CD14-positive monocyte (primary cell): ENCODE data around the gene HERC2. TPM values are rescaled to one million over a fixed set of nuclear protein-coding genes. Genes with fewer than 3 reads are reported as not detected.
"Not testable (repeated sequence)": the region's sequence is repeated elsewhere in the genome, so short reads cannot be mapped to it uniquely, and the experiment has no call there.

ENCODE experiments used
- DNase-seq, 3 donors: peaks; one replicate each; pipeline ENCODE4 v3.0.0-alpha.2; 2011 to 2022
- H2AFZ ChIP-seq: 2 replicates; pipeline ENCODE4 v1.6.0; 2012; ENCODE audit warnings: mild to moderate bottlenecking, low read depth, low read length, inconsistent platforms; ENCODE audit not compliant: insufficient read depth, poor library complexity, severe bottlenecking
- H3K27ac ChIP-seq, 2 donors: 1 replicate in 1 of 2; 2 replicates in 1 of 2; pipeline ENCODE4 v1.5.1; 2012 to 2013; ENCODE audit warnings: low read length in 2 of 2, control low read depth in 1 of 2, inconsistent platforms in 1 of 2, low read depth in 1 of 2, mild to moderate bottlenecking in 1 of 2
- H3K27me3 ChIP-seq, 2 donors: one replicate each; pipeline versions ENCODE4 v1.6.0 to v1.6.1; 2011 to 2013; ENCODE audit warnings: low read length in 2 of 2; ENCODE audit not compliant: control insufficient read depth in 2 of 2, insufficient read depth in 2 of 2
- H3K36me3 ChIP-seq, 2 donors: replicated peaks in 1 of 2; 1 replicate in 1 of 2; 2 replicates in 1 of 2; pipeline versions ENCODE4 v1.5.1 to v1.6.1; 2012 to 2013; ENCODE audit warnings: low read length in 2 of 2, control low read depth in 1 of 2, inconsistent platforms in 1 of 2, mild to moderate bottlenecking in 1 of 2; ENCODE audit not compliant: insufficient read depth in 2 of 2, control insufficient read depth in 1 of 2
- H3K4me1 ChIP-seq, 2 donors: 1 replicate in 1 of 2; 2 replicates in 1 of 2; pipeline versions ENCODE4 v1.5.1 to v1.6.1; 2012 to 2013; ENCODE audit warnings: low read length in 2 of 2, control low read depth in 1 of 2, inconsistent platforms in 1 of 2, mild to moderate bottlenecking in 1 of 2, moderate library complexity in 1 of 2; ENCODE audit not compliant: insufficient read depth in 2 of 2, control insufficient read depth in 1 of 2
- H3K4me2 ChIP-seq: replicated peaks from 2 replicates; pipeline ENCODE3; 2012; ENCODE audit warnings: low read length, moderate library complexity, mild to moderate bottlenecking; ENCODE audit not compliant: poor library complexity, severe bottlenecking; ENCODE audit errors: extremely low read depth
- H3K4me3 ChIP-seq, 3 experiments: fragments of 200-600 bp in 1 of 3; sonication (generic) in 1 of 3; replicated peaks in 1 of 3; 1 replicate in 2 of 3; 2 replicates in 1 of 3; pipeline ENCODE4 v1.5.1; 2011 to 2013; ENCODE audit warnings: low read length in 3 of 3, mild to moderate bottlenecking in 3 of 3, control low read depth in 2 of 3, low read depth in 2 of 3, inconsistent platforms in 1 of 3, moderate library complexity in 1 of 3
- H3K79me2 ChIP-seq: 2 replicates; pipeline ENCODE4 v1.6.0; 2012; ENCODE audit warnings: mild to moderate bottlenecking, control low read depth, inconsistent platforms, low read length, moderate library complexity; ENCODE audit not compliant: insufficient read depth
- H3K9ac ChIP-seq: 2 replicates; pipeline ENCODE4 v1.6.0; 2017; ENCODE audit warnings: low read length, mild to moderate bottlenecking; ENCODE audit not compliant: insufficient read depth, poor library complexity, severe bottlenecking
- H3K9me3 ChIP-seq, 2 donors: replicated peaks in 1 of 2; 1 replicate in 1 of 2; 2 replicates in 1 of 2; pipeline versions ENCODE4 v1.5.1 to v1.6.1; 2012 to 2013; ENCODE audit warnings: low read length in 2 of 2, control low read depth in 1 of 2; ENCODE audit not compliant: control insufficient read depth in 1 of 2, insufficient read depth in 1 of 2
- H4K20me1 ChIP-seq: 2 replicates; pipeline ENCODE4 v1.6.0; 2012; ENCODE audit warnings: mild to moderate bottlenecking, low read length, control low read depth, moderate library complexity; ENCODE audit not compliant: insufficient read depth
- H3K27ac Mint-ChIP-seq, 7 donors: one replicate each; pipeline ENCODE4 v1.8.0; 2020; ENCODE audit warnings: mild to moderate bottlenecking in 7 of 7, mixed read lengths in 7 of 7, moderate library complexity in 6 of 7, inconsistent platforms in 2 of 7
- H3K27me3 Mint-ChIP-seq, 3 donors: one replicate each; pipeline ENCODE4 v1.8.0; 2021 to 2022; ENCODE audit warnings: low read depth in 3 of 3, mild to moderate bottlenecking in 3 of 3, mixed read lengths in 3 of 3, moderate library complexity in 3 of 3, inconsistent platforms in 1 of 3
- H3K36me3 Mint-ChIP-seq, 2 donors: one replicate each; pipeline ENCODE4 v1.8.0; 2020; ENCODE audit warnings: mixed read lengths in 2 of 2, inconsistent platforms in 1 of 2, mild to moderate bottlenecking in 1 of 2
- H3K4me1 Mint-ChIP-seq: one replicate; pipeline ENCODE4 v1.8.0; 2020; ENCODE audit warnings: mild to moderate bottlenecking, mixed read lengths
- H3K4me3 Mint-ChIP-seq, 2 donors: one replicate each; pipeline ENCODE4 v1.8.0; 2020; ENCODE audit warnings: mild to moderate bottlenecking in 2 of 2, mixed read lengths in 2 of 2, moderate library complexity in 1 of 2
- H3K9me3 Mint-ChIP-seq, 7 donors: one replicate each; pipeline ENCODE4 v1.8.0; 2020 to 2022; ENCODE audit warnings: mixed read lengths in 7 of 7, mild to moderate bottlenecking in 6 of 7, moderate library complexity in 6 of 7, inconsistent platforms in 2 of 7
- CTCF ChIP-seq: fragments of 200-600 bp; IDR thresholded peaks from one replicate; pipeline ENCODE4 v1.8.0; 2022; ENCODE audit warnings: antibody characterized with exemption, mild to moderate bottlenecking
- WGBS: methylation state at CpG from one replicate; pipeline ENCODE4 v1.1.5; 2013; ENCODE audit warnings: missing lambda C conversion rate; ENCODE audit not compliant: insufficient coverage; 5-methylcytosine and 5-hydroxymethylcytosine counted together
- intact Hi-C, 2 donors: fragments of 100-400 bp; cut with micrococcal nuclease; formaldehyde crosslinking; loops; one replicate each; pipeline versions ENCODE4 v1.15.0 to v1.15.1; 2023
- polyA plus RNA-seq, 3 donors: library from polyadenylated mRNA; depleted of rRNA in 1 of 3; unstranded in 2 of 3; stranded (reverse) in 1 of 3; fragments of 300-500 nt in 2 of 3; fragments of >200 nt in 1 of 3; fragmentation: Illumina TruSeq in 2 of 3; gene quantifications; 1 replicate in 2 of 3; 2 replicates in 1 of 3; pipeline ENCODE4 v1.2.3, GENCODE V29; 2012 to 2021

Gene HERC2
- polyA plus RNA-seq, 3 donors, result 3.1 to 9.0 (median 4.7) TPM

- H3K4me1 Mint-ChIP-seq, result peaks cover 8% of the 10 kb centered on the region
- Histone ChIP-seq H3K27me3 (no peaks in the 10 kb centered on the region), H3K9ac (no peak overlapping the region), H3K4me1 (no peaks in the 10 kb centered on the region), H3K79me2 (no peaks in the 10 kb centered on the region), H3K9me3 (peaks cover 0 to 3% of the 10 kb centered on the region in 2 donors), H3K4me3 (no peak overlapping the region), H4K20me1 (no peaks in the 10 kb centered on the region), H3K36me3 (peaks cover 9 to 15% of the 10 kb centered on the region in 2 donors), H2AFZ (no peak overlapping the region), H3K27ac (no peak overlapping the region), H3K4me2 (no peak overlapping the region)
- H3K27ac Mint-ChIP-seq, result no peak overlapping the region
- DNase-seq, result no peak
- H3K27me3 Mint-ChIP-seq, result peaks cover 0 to 1% (median 0%) of the 10 kb centered on the region in 3 donors
- 97% methylated on average over 4 of the region's 10 CpGs for WGBS
- no peak for TF ChIP-seq CTCF
- H3K9me3 Mint-ChIP-seq, result peaks cover 6 to 18% (median 11%) of the 10 kb centered on the region in 7 donors
- peaks cover 43 to 46% of the 10 kb centered on the region in 2 donors for H3K36me3 Mint-ChIP-seq
- no peak overlapping the region for H3K4me3 Mint-ChIP-seq
- intact Hi-C loops, result no loop called here
Measured at GRCh38 chr15:28289694-28290463, 32.1 kb downstream of the HERC2 start.

- H3K9me3 ChIP-seq, H3K4me2 ChIP-seq, H3K4me3 ChIP-seq, H3K4me1 ChIP-seq, H3K27me3 ChIP-seq, intact Hi-C loops, DNase-seq, H3K9ac ChIP-seq, H3K27me3 Mint-ChIP-seq, H4K20me1 ChIP-seq, H3K79me2 ChIP-seq, H2AFZ ChIP-seq, H3K4me3 Mint-ChIP-seq, H3K27ac ChIP-seq: not testable (repeated sequence)
- WGBS, result 0% methylated on average over 1 of the region's 7 CpGs
- peaks cover 6 to 18% (median 11%) of the 10 kb centered on the region in 7 donors for H3K9me3 Mint-ChIP-seq
- peak overlapping the region in 2 of 7 donors; percentile 2 to 36 for H3K27ac Mint-ChIP-seq
- H3K4me1 Mint-ChIP-seq, result peaks cover 10% of the 10 kb centered on the region
- H3K36me3 ChIP-seq, result peaks cover 9 to 15% of the 10 kb centered on the region in 2 donors
- peaks cover 48 to 50% of the 10 kb centered on the region in 2 donors for H3K36me3 Mint-ChIP-seq
Measured at GRCh38 chr15:28288830-28289693, 32.9 kb downstream of the HERC2 start.

- H3K27me3 Mint-ChIP-seq, intact Hi-C loops, H4K20me1 ChIP-seq, H3K79me2 ChIP-seq, H3K4me3 ChIP-seq, H3K4me1 ChIP-seq, H3K9ac ChIP-seq, H3K4me2 ChIP-seq, H3K4me3 Mint-ChIP-seq, DNase-seq, H3K27ac ChIP-seq, H2AFZ ChIP-seq, H3K9me3 ChIP-seq, H3K27me3 ChIP-seq: not testable (repeated sequence)
- Mint-ChIP-seq H3K9me3 (peaks cover 9 to 14% (median 12%) of the 10 kb centered on the region in 7 donors), H3K4me1 (peaks cover 12% of the 10 kb centered on the region), H3K27ac (peak overlapping the region in 1 of 7 donors; percentile 43), H3K36me3 (peaks cover 46 to 48% of the 10 kb centered on the region in 2 donors)
- WGBS, result no CpG with 5 or more reads among the region's 8 CpGs
- H3K36me3 ChIP-seq, result peaks cover 9 to 15% of the 10 kb centered on the region in 2 donors
Measured at GRCh38 chr15:28286659-28287058, 35.3 kb downstream of the HERC2 start.
